ENCODE measurements around the gene BPIFB4.

The BPIFB4 gene

DNA sequence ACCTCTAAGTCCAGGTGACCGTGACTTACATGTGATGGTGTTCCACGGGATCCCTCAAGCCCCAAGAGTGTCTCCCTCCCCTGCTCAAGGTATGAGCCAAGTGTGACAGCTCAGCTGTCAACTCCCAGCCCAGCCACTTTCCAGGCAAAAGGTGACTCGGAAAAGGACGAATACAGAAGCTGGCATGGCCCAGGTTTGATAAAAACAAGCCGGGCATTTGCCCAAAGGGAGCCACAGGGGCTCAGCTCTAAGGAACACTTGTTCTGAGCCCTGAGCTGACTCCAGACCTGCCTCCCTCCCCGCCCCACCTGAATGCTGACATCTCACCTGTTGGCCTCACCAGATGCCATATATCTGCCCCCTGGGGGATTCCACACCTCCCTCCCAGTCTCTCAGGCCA lies 45.6 kb downstream of the BPIFB4 start:
- in situ Hi-C loops (cut with HindIII; ENCODE audit: low pct_ligation_motif_present, low sequenced_read_pairs): no loop called here
- Histone ChIP-seq H3K27me3 (replicated peaks) (no peaks in the 10 kb centered on the region), H3K36me3 (replicated peaks) (no peaks in the 10 kb centered on the region), H3K27ac (no peak overlapping the region), H3K4me3 (ENCODE audit: low read depth, low read length) (no peak overlapping the region)
- TF ChIP-seq, protein P1, sequence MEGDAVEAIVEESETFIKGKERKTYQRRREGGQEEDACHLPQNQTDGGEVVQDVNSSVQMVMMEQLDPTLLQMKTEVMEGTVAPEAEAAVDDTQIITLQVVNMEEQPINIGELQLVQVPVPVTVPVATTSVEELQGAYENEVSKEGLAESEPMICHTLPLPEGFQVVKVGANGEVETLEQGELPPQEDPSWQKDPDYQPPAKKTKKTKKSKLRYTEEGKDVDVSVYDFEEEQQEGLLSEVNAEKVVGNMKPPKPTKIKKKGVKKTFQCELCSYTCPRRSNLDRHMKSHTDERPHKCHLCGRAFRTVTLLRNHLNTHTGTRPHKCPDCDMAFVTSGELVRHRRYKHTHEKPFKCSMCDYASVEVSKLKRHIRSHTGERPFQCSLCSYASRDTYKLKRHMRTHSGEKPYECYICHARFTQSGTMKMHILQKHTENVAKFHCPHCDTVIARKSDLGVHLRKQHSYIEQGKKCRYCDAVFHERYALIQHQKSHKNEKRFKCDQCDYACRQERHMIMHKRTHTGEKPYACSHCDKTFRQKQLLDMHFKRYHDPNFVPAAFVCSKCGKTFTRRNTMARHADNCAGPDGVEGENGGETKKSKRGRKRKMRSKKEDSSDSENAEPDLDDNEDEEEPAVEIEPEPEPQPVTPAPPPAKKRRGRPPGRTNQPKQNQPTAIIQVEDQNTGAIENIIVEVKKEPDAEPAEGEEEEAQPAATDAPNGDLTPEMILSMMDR (IDR thresholded peaks at IDR 0.05; ENCODE audit: low read depth, low read length, missing control alignments): no peak
- no peak for DNase-seq

DNA sequence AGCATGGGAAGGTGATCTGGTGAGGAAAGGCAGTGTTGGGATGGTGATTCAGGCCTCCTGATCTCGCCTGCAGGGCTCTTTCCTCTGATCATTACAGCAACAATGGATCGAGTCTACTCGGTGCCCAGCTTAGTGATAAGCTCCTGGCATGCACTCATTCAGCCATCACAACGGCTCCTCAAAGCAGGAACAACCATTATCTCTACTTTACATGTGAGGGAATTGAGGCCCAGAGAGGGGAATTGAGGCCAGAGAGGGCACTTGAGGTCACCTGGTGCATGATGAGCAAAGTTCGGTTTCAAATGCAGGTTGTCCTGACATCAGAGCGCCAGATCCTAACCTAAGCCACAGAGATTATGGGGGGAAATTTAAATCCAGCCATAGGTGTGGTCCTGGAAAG lies 46.5 kb downstream of the BPIFB4 start:
- Histone ChIP-seq H3K27ac (no peak overlapping the region), H3K27me3 (replicated peaks) (no peaks in the 10 kb centered on the region), H3K4me3 (ENCODE audit: low read depth, low read length) (no peak overlapping the region), H3K36me3 (replicated peaks) (no peaks in the 10 kb centered on the region)
- TF ChIP-seq, protein P1 (IDR thresholded peaks at IDR 0.05; ENCODE audit: low read depth, low read length, missing control alignments): no peak
- in situ Hi-C loops (cut with HindIII; ENCODE audit: low pct_ligation_motif_present, low sequenced_read_pairs): no loop called here
- no peak for DNase-seq

DNA sequence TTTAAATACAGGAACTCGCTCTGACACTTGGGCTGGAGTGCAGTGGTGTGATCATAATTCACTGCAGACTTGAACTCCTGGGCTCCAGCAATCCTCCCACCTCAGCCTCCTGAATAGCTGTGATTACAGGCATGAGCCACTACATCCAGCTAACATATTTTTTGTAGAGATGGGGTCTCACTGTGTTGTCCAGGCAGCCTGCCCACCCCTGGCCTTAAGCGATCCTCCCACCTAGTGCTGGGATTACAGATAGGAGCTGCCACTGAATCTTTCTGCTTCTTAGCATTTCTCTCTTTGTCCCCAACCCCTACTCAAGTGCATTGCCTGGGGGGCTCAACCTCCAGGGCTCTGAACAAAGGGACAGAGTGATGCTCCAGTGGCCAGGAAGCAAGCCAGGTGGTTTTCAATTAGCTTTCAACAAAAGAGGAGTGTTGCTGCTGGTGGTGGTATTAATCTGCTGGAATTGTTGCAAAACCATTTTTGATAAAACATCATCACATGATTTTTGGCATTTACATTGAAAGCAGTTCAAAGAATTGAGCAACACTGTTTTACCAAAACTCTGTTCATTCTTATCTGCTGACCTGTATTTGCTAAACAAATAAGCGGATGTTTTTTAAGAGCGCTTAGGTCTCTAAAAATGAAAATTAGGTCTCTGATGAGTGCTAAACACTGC lies 48.1 kb downstream of the BPIFB4 start:
- TF ChIP-seq, protein P1 (IDR thresholded peaks at IDR 0.05; ENCODE audit: low read depth, low read length, missing control alignments): no peak
- no peak for DNase-seq
- H3K36me3 ChIP-seq (replicated peaks): no peaks in the 10 kb centered on the region
- H3K27ac ChIP-seq: no peak overlapping the region
- in situ Hi-C loops (cut with HindIII; ENCODE audit: low pct_ligation_motif_present, low sequenced_read_pairs): no loop called here
- no peak overlapping the region for H3K4me3 ChIP-seq (ENCODE audit: low read depth, low read length)
- H3K27me3 ChIP-seq (replicated peaks): no peaks in the 10 kb centered on the region

DNA sequence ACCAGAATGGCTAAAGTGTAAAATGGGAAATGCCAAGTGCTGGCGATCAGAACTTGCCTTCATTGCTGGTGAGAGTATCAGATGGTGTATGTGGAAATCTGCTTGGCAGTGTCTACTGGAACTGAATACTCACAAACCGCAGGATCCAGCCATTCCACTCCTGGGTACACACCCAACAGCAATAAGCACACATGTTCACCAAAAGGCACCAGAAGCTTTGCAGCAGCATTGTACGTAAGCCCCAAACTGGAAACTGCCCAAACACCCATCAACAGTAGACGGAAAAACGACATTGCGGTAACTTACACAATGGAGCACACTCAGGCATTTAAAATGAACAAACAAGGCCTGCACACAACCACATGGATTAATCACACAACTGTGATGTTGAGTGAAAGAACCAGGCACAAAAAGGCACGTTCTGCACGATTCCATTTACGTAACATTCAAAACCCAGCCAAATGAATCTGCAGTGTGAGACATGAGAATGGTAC lies 51.2 kb downstream of the BPIFB4 start:
- no peak overlapping the region for H3K27ac ChIP-seq
- H3K27me3 ChIP-seq (replicated peaks): no peaks in the 10 kb centered on the region
- TF ChIP-seq, protein P1 (IDR thresholded peaks at IDR 0.05; ENCODE audit: low read depth, low read length, missing control alignments): no peak
- H3K36me3 ChIP-seq (replicated peaks): no peaks in the 10 kb centered on the region
- no peak overlapping the region for H3K4me3 ChIP-seq (ENCODE audit: low read depth, low read length)
- in situ Hi-C loops (cut with HindIII; ENCODE audit: low pct_ligation_motif_present, low sequenced_read_pairs): no loop called here
- no peak for DNase-seq

DNA sequence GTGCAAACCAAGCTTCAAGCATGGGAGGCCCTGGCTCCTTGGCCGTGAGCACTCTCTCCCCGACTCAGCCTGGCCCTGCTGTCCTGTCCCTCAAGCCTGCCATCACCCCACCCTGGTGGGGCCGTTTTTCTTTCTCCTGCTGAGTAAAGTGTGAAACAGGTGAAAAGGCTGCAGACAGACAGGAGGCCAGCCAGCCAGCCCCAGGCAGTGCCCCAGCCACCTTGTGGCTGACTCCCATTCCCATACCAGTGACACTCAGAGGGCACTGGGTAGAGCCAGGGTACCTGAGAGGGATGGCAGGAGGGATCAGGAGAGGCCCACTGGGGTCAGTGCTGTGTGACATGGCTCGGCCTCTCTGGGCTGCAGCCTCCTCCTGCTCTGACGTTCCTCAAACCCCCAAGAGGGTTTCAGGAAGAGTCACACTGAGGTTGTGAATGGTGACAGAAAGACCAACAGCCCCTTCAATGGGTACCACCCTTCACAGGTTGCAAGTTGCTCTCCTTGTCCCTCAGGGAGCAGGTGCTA lies 52.6 kb downstream of the BPIFB4 start:
- DNase-seq: no peak
- in situ Hi-C loops (cut with HindIII; ENCODE audit: low pct_ligation_motif_present, low sequenced_read_pairs): no loop called here
- H3K27ac ChIP-seq: no peak overlapping the region
- no peaks in the 10 kb centered on the region for H3K27me3 ChIP-seq (replicated peaks)
- TF ChIP-seq, protein P1 (IDR thresholded peaks at IDR 0.05; ENCODE audit: low read depth, low read length, missing control alignments): no peak
- H3K4me3 ChIP-seq (ENCODE audit: low read depth, low read length): no peak overlapping the region
- no peaks in the 10 kb centered on the region for H3K36me3 ChIP-seq (replicated peaks)

Data from brain microvascular endothelial cell (primary cell).